Measurements from ENCODE around the gene NINL. TPM values are rescaled to one million over a fixed set of nuclear protein-coding genes. Genes with fewer than 3 reads are reported as not detected.

NINL gene
- polyA plus RNA-seq, 1 of the 3 experiments (the other 2 are of a cell fraction), result 22.5 TPM

DNA sequence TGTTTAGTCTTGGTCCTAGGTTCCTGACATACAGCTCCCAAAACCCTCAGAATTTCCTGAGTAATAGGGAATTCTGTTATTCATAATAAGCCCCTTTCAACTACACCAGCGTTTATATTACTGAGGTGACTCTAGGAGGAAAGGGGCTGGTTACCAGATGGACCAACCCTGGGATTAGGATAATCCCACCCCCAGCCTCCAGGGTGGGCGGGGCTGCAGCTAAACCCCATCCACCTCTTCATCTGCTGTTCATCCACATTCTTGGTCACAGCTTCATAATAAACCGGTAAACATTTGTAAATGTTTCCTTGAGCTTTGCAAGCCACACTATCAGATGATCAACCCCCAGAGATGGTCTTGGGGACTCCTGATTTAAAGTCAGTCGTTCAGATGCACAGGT lies 38.3 kb downstream of the NINL start:
- peaks cover 11% of the 10 kb centered on the region for H3F3A ChIP-seq (replicated peaks; ENCODE audit: insufficient read depth)
- H2AFZ ChIP-seq (ENCODE audit: low read depth), result no peak overlapping the region
- peaks cover 19% of the 10 kb centered on the region for H3K79me2 ChIP-seq (ENCODE audit: insufficient read depth)
- H3K4me3 ChIP-seq (ENCODE audit: low read depth in 2 of 2, low read length in 1 of 2), result no peak overlapping the region
- ChIA-PET POLR2A (interaction anchor here (1.6 kb wide), 1 partner anchor 15 kb away, joined by 3 read pairs; no protein-coding TSS in a partner anchor), CTCF (no interaction called here)
- H3K9me2 ChIP-seq, result no peaks in the 10 kb centered on the region
- peaks cover 16% of the 10 kb centered on the region for H4K20me1 ChIP-seq (ENCODE audit: insufficient read depth)
- H3K9me3 ChIP-seq, result no peaks in the 10 kb centered on the region
- H3K27ac ChIP-seq (ENCODE audit: low read depth in 2 of 2, low read length in 1 of 2), result no peak overlapping the region
- H3K36me3 ChIP-seq (replicated peaks in 1 of 2; ENCODE audit: control insufficient read depth in 1 of 2, insufficient read depth in 2 of 2, low read length in 1 of 2), result no peaks in the 10 kb centered on the region
- no peak overlapping the region for H3K4me2 ChIP-seq
- 96% methylated on average over 3 of the region's 4 CpGs for WGBS (ENCODE audit: low lambda C conversion rate)
- peaks cover 37 to 49% of the 10 kb centered on the region in 2 experiments for H3K4me1 ChIP-seq (ENCODE audit: control insufficient read depth in 1 of 2, insufficient read depth in 2 of 2, low read depth in 1 of 2, low read length in 1 of 2)
- no peak for TF ChIP-seq TEAD4 (IDR thresholded peaks at IDR 0.05; ENCODE audit: borderline replicate concordance, insufficient read depth)
- no peak for TF ChIP-seq ZBTB33 (IDR thresholded peaks at IDR 0.05; ENCODE audit: borderline replicate concordance, low read depth)
- TF ChIP-seq, protein P1, sequence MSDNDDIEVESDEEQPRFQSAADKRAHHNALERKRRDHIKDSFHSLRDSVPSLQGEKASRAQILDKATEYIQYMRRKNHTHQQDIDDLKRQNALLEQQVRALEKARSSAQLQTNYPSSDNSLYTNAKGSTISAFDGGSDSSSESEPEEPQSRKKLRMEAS (IDR thresholded peaks at IDR 0.05; ENCODE audit: low read depth), result no peak
- TF ChIP-seq, protein P2, sequence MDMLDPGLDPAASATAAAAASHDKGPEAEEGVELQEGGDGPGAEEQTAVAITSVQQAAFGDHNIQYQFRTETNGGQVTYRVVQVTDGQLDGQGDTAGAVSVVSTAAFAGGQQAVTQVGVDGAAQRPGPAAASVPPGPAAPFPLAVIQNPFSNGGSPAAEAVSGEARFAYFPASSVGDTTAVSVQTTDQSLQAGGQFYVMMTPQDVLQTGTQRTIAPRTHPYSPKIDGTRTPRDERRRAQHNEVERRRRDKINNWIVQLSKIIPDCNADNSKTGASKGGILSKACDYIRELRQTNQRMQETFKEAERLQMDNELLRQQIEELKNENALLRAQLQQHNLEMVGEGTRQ (IDR thresholded peaks at IDR 0.05; ENCODE audit: borderline replicate concordance, low read depth, low read length), result no peak
- TF ChIP-seq ELF1 (IDR thresholded peaks at IDR 0.05), result no peak
- no peak for TF ChIP-seq TCF12 (IDR thresholded peaks at IDR 0.05)
- TF ChIP-seq RCOR1 (IDR thresholded peaks at IDR 0.05; ENCODE audit: low read length), result no peak
- no peak for TF ChIP-seq EZH2phosphoT487 (IDR thresholded peaks at IDR 0.05; ENCODE audit: borderline replicate concordance, low read depth)
- TF ChIP-seq IRF3 (IDR thresholded peaks at IDR 0.05; ENCODE audit: low read depth, low read length), result no peak
- no peak for DNase-seq
- no peaks in the 10 kb centered on the region for H3K27me3 ChIP-seq (ENCODE audit: insufficient read depth)
- H3K9ac ChIP-seq, result no peak overlapping the region

DNA sequence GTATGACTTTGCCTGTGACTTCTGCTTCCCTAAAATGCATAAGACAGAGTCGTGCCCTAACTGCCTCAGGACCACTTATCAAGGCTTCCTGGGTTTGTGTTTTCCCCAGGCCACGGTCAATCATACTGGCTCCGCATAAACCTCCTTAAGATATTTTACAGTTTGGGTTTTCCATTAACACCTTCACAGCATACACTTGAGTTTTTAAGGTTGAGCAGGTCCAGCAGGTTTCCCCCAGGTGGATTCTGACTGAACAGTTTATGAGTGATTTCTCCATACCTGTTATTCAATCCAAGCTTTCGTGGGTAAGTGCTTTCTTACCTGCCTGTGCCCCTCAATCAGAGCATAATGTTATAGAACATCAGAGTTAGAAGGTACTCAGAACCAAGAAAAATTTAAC lies 39.3 kb downstream of the NINL start:
- Histone ChIP-seq H3K27me3 (ENCODE audit: insufficient read depth) (no peaks in the 10 kb centered on the region), H4K20me1 (ENCODE audit: insufficient read depth) (peaks cover 19% of the 10 kb centered on the region), H3F3A (replicated peaks; ENCODE audit: insufficient read depth) (peaks cover 11% of the 10 kb centered on the region), H3K27ac (ENCODE audit: low read depth in 2 of 2, low read length in 1 of 2) (no peak overlapping the region; a peak in 1 of 4 replicates), H3K9me3 (no peaks in the 10 kb centered on the region), H3K4me2 (no peak overlapping the region), H3K4me3 (ENCODE audit: low read depth in 2 of 2, low read length in 1 of 2) (no peak overlapping the region), H3K9me2 (no peaks in the 10 kb centered on the region), H2AFZ (ENCODE audit: low read depth) (no peak overlapping the region), H3K79me2 (ENCODE audit: insufficient read depth) (peaks cover 23% of the 10 kb centered on the region), H3K36me3 (replicated peaks in 1 of 2; ENCODE audit: control insufficient read depth in 1 of 2, insufficient read depth in 2 of 2, low read length in 1 of 2) (no peaks in the 10 kb centered on the region), H3K4me1 (ENCODE audit: control insufficient read depth in 1 of 2, insufficient read depth in 2 of 2, low read depth in 1 of 2, low read length in 1 of 2) (peaks cover 39 to 44% of the 10 kb centered on the region in 2 experiments), H3K9ac (no peak overlapping the region)
- TF ChIP-seq TCF12 (IDR thresholded peaks at IDR 0.05), result no peak
- no peak for TF ChIP-seq YY1 (IDR thresholded peaks at IDR 0.05; ENCODE audit: low read depth)
- no peak for TF ChIP-seq MXI1 (IDR thresholded peaks at IDR 0.05; ENCODE audit: low read depth, low read length)
- TF ChIP-seq JUND (IDR thresholded peaks at IDR 0.05), result no peak
- no peak for TF ChIP-seq USF1 (IDR thresholded peaks at IDR 0.05; ENCODE audit: borderline replicate concordance, low read depth)
- TF ChIP-seq CTCF (IDR thresholded peaks at IDR 0.05), result no peak
- TF ChIP-seq ELF1 (IDR thresholded peaks at IDR 0.05), result no peak
- no peak for TF ChIP-seq FOXJ3 (CRISPR knock-in tag; IDR thresholded peaks at IDR 0.05)
- no peak for TF ChIP-seq FOSL2 (IDR thresholded peaks at IDR 0.05; ENCODE audit: borderline replicate concordance, low read depth)
- TF ChIP-seq RFX5 (IDR thresholded peaks at IDR 0.05; ENCODE audit: low read length), result no peak
- TF ChIP-seq, protein P2 (IDR thresholded peaks at IDR 0.05; ENCODE audit: borderline replicate concordance, low read depth, low read length), result no peak
- no peak for TF ChIP-seq TAF1 (IDR thresholded peaks at IDR 0.05; ENCODE audit: borderline replicate concordance, low read depth, low read length)
- no peak for TF ChIP-seq MEF2A (IDR thresholded peaks at IDR 0.05; ENCODE audit: borderline replicate concordance, low read depth)
- DNase-seq, result no peak
- ChIA-PET CTCF (no interaction called here), POLR2A (interaction anchor here (1.6 kb wide), 1 partner anchor 14 kb away, joined by 3 read pairs; no protein-coding TSS in a partner anchor)
- 96% methylated on average over 4 of the region's 4 CpGs for WGBS (ENCODE audit: low lambda C conversion rate)

Data from SK-N-SH (cell line).